ENCODE data around the gene AGO3.
A peak's percentile ranks its signal among the peaks of the same experiment; 100 is the strongest.

Gene AGO3

DNA sequence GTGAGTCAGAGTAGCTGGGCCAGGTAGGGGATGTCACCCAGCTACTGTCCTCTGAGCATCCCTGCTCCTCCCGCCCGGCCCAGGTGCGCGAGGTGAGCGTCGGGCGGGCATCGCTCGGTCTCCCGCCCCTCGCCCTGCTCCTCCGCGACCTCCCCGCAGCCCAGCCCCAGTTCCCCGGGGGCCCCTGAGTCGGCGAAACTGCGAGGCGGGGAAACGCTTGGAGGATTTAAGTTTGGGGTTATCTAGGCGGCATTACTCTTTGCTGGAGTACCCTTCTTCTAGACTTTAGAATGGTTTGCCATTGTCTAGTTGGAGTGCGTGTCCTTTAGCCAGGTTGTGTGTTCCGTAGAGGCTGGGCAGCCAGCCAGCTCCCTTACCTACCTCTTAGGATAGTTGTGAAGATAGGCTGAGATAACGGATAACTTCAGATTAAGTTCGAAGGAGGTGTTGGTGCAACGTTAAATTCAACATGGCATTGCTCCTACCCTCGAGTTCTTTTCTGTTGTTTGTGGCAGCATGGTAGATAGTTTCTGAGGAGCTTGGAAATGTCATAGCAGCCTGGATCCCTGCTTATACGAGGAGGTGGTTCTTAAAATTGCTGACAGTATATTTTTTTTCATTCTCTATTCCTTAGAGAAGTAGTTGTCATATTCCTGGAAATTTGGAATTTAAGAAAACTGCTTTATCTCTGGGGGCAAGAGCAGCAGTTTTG, 697 bp downstream of the AGO3 start:
- Histone ChIP-seq H3K27ac (peak overlapping the region; percentile 86 to 99 (median 96)), H4K20me1 (peaks cover 7 to 52% (median 34%) of the 10 kb centered on the region in 11 experiments; a peak in 16 of 22 replicates), H3K4me1 (peaks cover 21 to 55% (median 36%) of the 10 kb centered on the region in 10 experiments), H3K9me3 (replicated peaks in 1 of 11) (no peaks in the 10 kb centered on the region), H3K9ac (peak overlapping the region; percentile 90 to 99 (median 95)), H3K36me3 (0 out of 22 replicates have a peak, but pooled peaks cover 0 to 3% (median 0%) of the 10 kb centered on the region in 11 experiments), H3K4me3 (peak overlapping the region; percentile 82 to 98 (median 94)), H3K4me2 (peak overlapping the region; percentile 72 to 95 (median 90)), H3K27me3 (no peaks in the 10 kb centered on the region)
- no peak for TF ChIP-seq Cebpa-rat (IDR thresholded peaks at IDR 0.05)

GRCh38 chr1:35932158-35932636, 1.3 kb downstream of the AGO3 start:
- H3K9ac ChIP-seq, result peak overlapping the region; percentile 90 to 99 (median 95)
- peak overlapping the region; percentile 82 to 98 (median 94) for H3K4me3 ChIP-seq
- no peak for TF ChIP-seq Cebpa-rat (IDR thresholded peaks at IDR 0.05)
- H3K36me3 ChIP-seq, result peaks cover 0 to 9% (median 0%) of the 10 kb centered on the region in 11 experiments; a peak in 2 of 22 replicates
- peaks cover 0 to 4% (median 0%) of the 10 kb centered on the region in 11 experiments; a peak in 5 of 22 replicates for H3K9me3 ChIP-seq (replicated peaks in 1 of 11)
- H4K20me1 ChIP-seq, result peaks cover 12 to 58% (median 40%) of the 10 kb centered on the region in 11 experiments; a peak in 18 of 22 replicates
- peak overlapping the region; percentile 86 to 99 (median 96); a peak in 17 of 22 replicates for H3K27ac ChIP-seq
- peak overlapping the region; percentile 72 to 95 (median 90) for H3K4me2 ChIP-seq
- H3K4me1 ChIP-seq, result peaks cover 21 to 57% (median 36%) of the 10 kb centered on the region in 10 experiments
- H3K27me3 ChIP-seq, result no peaks in the 10 kb centered on the region

GRCh38 chr1:35932941-35933340, 2.0 kb downstream of the AGO3 start:
- Histone ChIP-seq H3K9ac (peak overlapping the region in 2 of 11 experiments; percentile 95 to 99; a peak in 4 of 22 replicates), H3K4me3 (peak overlapping the region in 8 of 10 experiments; percentile 82 to 97 (median 94); a peak in 9 of 20 replicates), H3K4me2 (peak overlapping the region; percentile 72 to 95 (median 90))

GRCh38 chr1:35935442-35936388, 4.8 kb downstream of the AGO3 start:
- H3K27ac ChIP-seq, result no peak overlapping the region
- H3K4me3 ChIP-seq, result no peak overlapping the region
- H3K4me1 ChIP-seq, result peaks cover 13 to 48% (median 27%) of the 10 kb centered on the region in 10 experiments
- peaks cover 0 to 19% (median 0%) of the 10 kb centered on the region in 11 experiments; a peak in 3 of 22 replicates for H3K36me3 ChIP-seq
- H3K9ac ChIP-seq, result no peak overlapping the region
- no peaks in the 10 kb centered on the region for H3K27me3 ChIP-seq
- peak overlapping the region in 3 of 11 experiments; percentile 26 to 64 (median 48); a peak in 4 of 22 replicates for H3K4me2 ChIP-seq
- H4K20me1 ChIP-seq, result peaks cover 19 to 93% (median 73%) of the 10 kb centered on the region in 11 experiments; a peak in 20 of 22 replicates
- H3K9me3 ChIP-seq (replicated peaks in 1 of 11), result peaks cover 0 to 7% (median 0%) of the 10 kb centered on the region in 11 experiments; a peak in 5 of 22 replicates
- TF ChIP-seq Cebpa-rat (IDR thresholded peaks at IDR 0.05), result no peak

More at GRCh38 chr1:35932941-35933340, 2.0 kb downstream of the AGO3 start:
- Histone ChIP-seq H3K36me3 (peaks cover 0 to 12% (median 0%) of the 10 kb centered on the region in 11 experiments; a peak in 2 of 22 replicates), H3K27ac (no peak overlapping the region), H3K4me1 (peaks cover 21 to 57% (median 36%) of the 10 kb centered on the region in 10 experiments), H4K20me1 (peaks cover 12 to 66% (median 47%) of the 10 kb centered on the region in 11 experiments; a peak in 19 of 22 replicates), H3K27me3 (no peaks in the 10 kb centered on the region), H3K9me3 (replicated peaks in 1 of 11) (peaks cover 0 to 7% (median 0%) of the 10 kb centered on the region in 11 experiments; a peak in 5 of 22 replicates)
- TF ChIP-seq Cebpa-rat (IDR thresholded peaks at IDR 0.05), result no peak

GRCh38 chr1:35936838-35937237, 5.9 kb downstream of the AGO3 start:
- Histone ChIP-seq H4K20me1 (peaks cover 29 to 100% (median 85%) of the 10 kb centered on the region in 11 experiments; a peak in 20 of 22 replicates), H3K27me3 (no peaks in the 10 kb centered on the region), H3K27ac (no peak overlapping the region), H3K9ac (no peak overlapping the region), H3K9me3 (replicated peaks in 1 of 11) (peaks cover 0 to 7% (median 0%) of the 10 kb centered on the region in 11 experiments; a peak in 5 of 22 replicates), H3K4me3 (no peak overlapping the region), H3K36me3 (peaks cover 0 to 21% (median 0%) of the 10 kb centered on the region in 11 experiments; a peak in 3 of 22 replicates), H3K4me2 (no peak overlapping the region), H3K4me1 (peaks cover 13 to 49% (median 27%) of the 10 kb centered on the region in 10 experiments)
- TF ChIP-seq Cebpa-rat (IDR thresholded peaks at IDR 0.05), result no peak

- Histone ChIP-seq H3K27ac (no peak overlapping the region), H3K4me1 (peaks cover 4 to 49% (median 9%) of the 10 kb centered on the region in 10 experiments; a peak in 15 of 20 replicates), H3K9ac (no peak overlapping the region), H4K20me1 (peaks cover 25 to 100% (median 87%) of the 10 kb centered on the region in 11 experiments; a peak in 20 of 22 replicates), H3K4me3 (no peak overlapping the region), H3K4me2 (no peak overlapping the region), H3K27me3 (no peaks in the 10 kb centered on the region), H3K36me3 (peaks cover 0 to 22% (median 0%) of the 10 kb centered on the region in 11 experiments; a peak in 4 of 22 replicates), H3K9me3 (replicated peaks in 1 of 11) (peaks cover 0 to 7% (median 0%) of the 10 kb centered on the region in 11 experiments; a peak in 5 of 22 replicates)
- no peak for TF ChIP-seq Cebpa-rat (IDR thresholded peaks at IDR 0.05)
These were observed 8.6 kb downstream of the AGO3 start for GRCh38 chr1:35939484-35939883.

GRCh38 chr1:35945327-35945726, 14.4 kb downstream of the AGO3 start:
- H3K4me3 ChIP-seq, result no peak overlapping the region
- no peaks in the 10 kb centered on the region for H3K9me3 ChIP-seq (replicated peaks in 1 of 11)
- H3K27ac ChIP-seq, result 0 out of 22 replicates have a peak overlapping the region, but pooled peaks of 1 of the 11 experiments have one; percentile 13
- H3K4me2 ChIP-seq, result peak overlapping the region in 2 of 11 experiments; percentile 14 to 53; a peak in 4 of 22 replicates
- peaks cover 7 to 45% (median 15%) of the 10 kb centered on the region in 10 experiments; a peak in 19 of 20 replicates for H3K4me1 ChIP-seq
- peaks cover 15 to 51% (median 26%) of the 10 kb centered on the region in 11 experiments; a peak in 19 of 22 replicates for H3K36me3 ChIP-seq
- TF ChIP-seq Cebpa-rat (IDR thresholded peaks at IDR 0.05), result no peak
- H3K27me3 ChIP-seq, result no peaks in the 10 kb centered on the region
- H4K20me1 ChIP-seq, result peaks cover 24 to 94% (median 64%) of the 10 kb centered on the region in 11 experiments; a peak in 19 of 22 replicates
- H3K9ac ChIP-seq, result no peak overlapping the region

DNA sequence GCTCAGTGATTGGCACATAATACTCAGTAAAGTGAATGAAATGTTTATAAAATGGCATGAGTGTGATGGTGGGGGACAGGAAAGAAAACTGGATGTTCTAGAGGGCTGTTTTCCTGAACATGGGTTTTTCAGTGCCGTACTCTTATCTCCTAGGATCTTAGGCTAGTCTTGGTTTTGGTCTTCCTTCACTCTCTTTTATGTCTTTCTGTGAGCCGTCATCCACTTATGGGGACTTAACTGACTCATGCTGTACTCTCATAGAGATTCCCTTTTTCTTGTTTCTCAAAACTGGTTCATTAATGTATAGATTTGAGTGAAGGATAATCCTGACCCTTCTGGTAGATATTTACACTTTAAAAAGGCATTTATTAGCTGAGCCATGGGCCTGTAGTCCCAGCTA, 16.6 kb downstream of the AGO3 start:
- no peak overlapping the region for H3K27ac ChIP-seq
- TF ChIP-seq Cebpa-rat (IDR thresholded peaks at IDR 0.05), result no peak
- H3K4me1 ChIP-seq, result peaks cover 7 to 37% (median 14%) of the 10 kb centered on the region in 10 experiments; a peak in 19 of 20 replicates

More for the DNA sequence above, 16.6 kb downstream of the AGO3 start:
- Histone ChIP-seq H3K36me3 (peaks cover 33 to 70% (median 38%) of the 10 kb centered on the region in 11 experiments), H3K4me2 (no peak overlapping the region), H4K20me1 (peaks cover 11 to 90% (median 51%) of the 10 kb centered on the region in 11 experiments; a peak in 19 of 22 replicates), H3K27me3 (no peaks in the 10 kb centered on the region), H3K9me3 (replicated peaks in 1 of 11) (no peaks in the 10 kb centered on the region), H3K9ac (no peak overlapping the region), H3K4me3 (no peak overlapping the region)

Measured in BLaER1 treated with 17β-estradiol and CSF1 and Interleukin-3, amounts not matched to agents 10 nM and 100 nM (cell line).